Esophagus squamous epithelium (tissue), 4 donors: ENCODE results near the gene CELA2B.

Source experiments
- CTCF ChIP-seq, 6 experiments: fragments of 450-650 bp in 4 of 6; fragments of 200-600 bp in 2 of 6; sonication (generic) in 2 of 6; IDR thresholded peaks; one replicate each; pipeline ENCODE4 v1.5.1; 2016 to 2019; ENCODE audit warnings: antibody characterized with exemption in 6 of 6, mild to moderate bottlenecking in 4 of 6, moderate library complexity in 4 of 6
- POLR2A ChIP-seq, 4 donors: fragments of 450-650 bp; IDR thresholded peaks; one replicate each; pipeline ENCODE4 v1.6.1; 2017; ENCODE audit warnings: antibody characterized with exemption in 4 of 4, mild to moderate bottlenecking in 4 of 4, moderate library complexity in 3 of 4

DNA sequence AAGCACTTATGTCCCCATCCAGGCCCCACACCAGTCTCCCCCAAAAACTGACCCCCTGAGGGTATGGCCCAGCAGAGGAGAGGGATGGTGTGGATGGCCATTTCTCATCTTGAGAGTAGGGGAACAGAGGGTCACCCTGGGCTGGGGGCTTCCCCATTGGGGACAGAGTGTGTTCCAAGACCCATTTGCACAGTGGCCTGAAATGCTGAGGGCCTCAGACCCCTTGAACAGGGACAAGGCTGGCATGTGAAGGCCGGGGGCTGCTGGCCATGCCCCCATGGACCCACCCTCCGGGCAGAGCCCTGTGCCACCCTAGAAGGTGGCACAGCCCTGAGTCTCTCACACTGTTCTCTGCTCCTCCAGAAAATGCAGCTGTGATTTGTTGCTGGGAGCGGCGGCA is 29.7 kb upstream of the CELA2B start:
- TF ChIP-seq CTCF (IDR thresholded peaks at IDR 0.05) (no peak), POLR2A (IDR thresholded peaks at IDR 0.05) (no peak)
